D721Med (cell line): ENCODE measurements around the gene SCIN.

Experiments used
- DNase-seq: peaks from one replicate; pipeline ENCODE4 v3.0.0; 2011; ENCODE audit warnings: low spot score; ENCODE audit not compliant: insufficient read length
- FAIRE-seq: peaks from 2 replicates; lab custom pipeline; 2011; peaks lifted over from hg19 to GRCh38; lab: Jason Lieb, UNC
- CTCF ChIP-seq: IDR thresholded peaks from 2 replicates; pipeline ENCODE4 v1.5.1; 2012; ENCODE audit warnings: mild to moderate bottlenecking, control low read depth; ENCODE audit not compliant: insufficient read depth; ENCODE audit errors: missing control alignments

Gene SCIN

GRCh38 chr7:12630513-12630819 lies 59.9 kb downstream of the SCIN start:
- FAIRE-seq (peak; percentile 69), DNase-seq (no peak)
- TF ChIP-seq CTCF: no peak

GRCh38 chr7:12633582-12633981 lies 63.1 kb downstream of the SCIN start:
- no peak for DNase-seq
- FAIRE-seq: no peak
- no peak for TF ChIP-seq CTCF

GRCh38 chr7:12635830-12636229 lies 65.3 kb downstream of the SCIN start:
- FAIRE-seq: no peak
- TF ChIP-seq CTCF: no peak
- DNase-seq: no peak

GRCh38 chr7:12637328-12637727 lies 66.8 kb downstream of the SCIN start:
- no peak for TF ChIP-seq CTCF
- FAIRE-seq (no peak), DNase-seq (no peak)

- FAIRE-seq: no peak
- DNase-seq: no peak
- no peak for TF ChIP-seq CTCF
These were observed 67.5 kb downstream of the SCIN start for GRCh38 chr7:12637819-12638592.

- TF ChIP-seq CTCF: peak; percentile 64
- DNase-seq (no peak), FAIRE-seq (peak; percentile 85)
These were observed 68.4 kb downstream of the SCIN start for GRCh38 chr7:12638851-12639456.

GRCh38 chr7:12640299-12641096 lies 70.0 kb downstream of the SCIN start:
- no peak for TF ChIP-seq CTCF
- no peak for FAIRE-seq

More at GRCh38 chr7:12640299-12641096, 70.0 kb downstream of the SCIN start:
- no peak for DNase-seq
